ENCODE results near the gene LTF.

- no peak for TF ChIP-seq CTCF (IDR thresholded peaks at IDR 0.05; ENCODE audit: insufficient read depth, low read depth, low read length)
- no peak for TF ChIP-seq EZH2 (IDR thresholded peaks at IDR 0.05; ENCODE audit: insufficient read depth, low read length)
Measured at GRCh38 chr3:46498916-46499519, 34.3 kb upstream of the LTF start.

All from astrocyte (in vitro differentiated cells and primary cell).